ENCODE data around the gene BNIP1. TPM values are rescaled to one million over a fixed set of nuclear protein-coding genes. Genes with fewer than 3 reads are reported as not detected.

Gene BNIP1
- total RNA-seq, 2 donors from 2014 or later: 7.2 to 11.6 TPM

DNA sequence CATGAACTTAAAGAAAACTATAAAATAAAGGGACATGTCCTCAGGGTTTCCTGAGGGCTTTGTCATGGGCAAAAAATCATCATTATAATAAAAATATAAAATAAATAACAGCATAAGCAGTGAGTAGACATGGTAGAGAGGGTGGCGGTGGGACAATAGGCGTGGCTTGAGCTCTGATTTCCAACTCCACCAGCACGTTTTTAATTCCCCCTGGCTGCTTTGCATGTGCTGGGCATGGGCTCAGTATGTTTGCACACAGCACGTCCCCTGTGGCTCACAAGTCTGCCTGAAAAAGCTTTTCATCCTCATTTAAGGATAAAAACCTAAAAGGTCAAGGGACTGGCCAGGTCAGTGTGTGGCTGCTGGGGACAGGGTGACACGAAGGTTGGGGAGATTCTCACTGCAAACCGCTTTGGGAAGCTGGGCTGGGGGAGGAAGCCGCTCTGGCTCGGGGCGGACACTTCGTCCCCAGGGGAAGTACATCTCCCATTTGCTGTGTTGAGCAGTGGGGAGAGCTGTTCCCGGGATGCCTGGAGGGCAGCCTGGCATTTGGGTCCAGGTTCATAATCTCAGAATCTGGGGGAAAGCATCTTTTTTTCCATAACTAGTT is 58.0 kb downstream of the BNIP1 start:
- H3K27ac ChIP-seq: no peak overlapping the region
- DNase-seq (ENCODE audit: low spot score): no peak
- peaks cover 0 to 15% of the 10 kb centered on the region in 2 donors for H3K9me3 ChIP-seq
- no peak for TF ChIP-seq CTCF (IDR thresholded peaks at IDR 0.05)
- H3K36me3 ChIP-seq: no peaks in the 10 kb centered on the region
- H3K4me3 ChIP-seq: no peak overlapping the region
- no peaks in the 10 kb centered on the region for H3K27me3 ChIP-seq
- H3K4me1 ChIP-seq: peaks cover 0 to under 1% of the 10 kb centered on the region in 2 donors

DNA sequence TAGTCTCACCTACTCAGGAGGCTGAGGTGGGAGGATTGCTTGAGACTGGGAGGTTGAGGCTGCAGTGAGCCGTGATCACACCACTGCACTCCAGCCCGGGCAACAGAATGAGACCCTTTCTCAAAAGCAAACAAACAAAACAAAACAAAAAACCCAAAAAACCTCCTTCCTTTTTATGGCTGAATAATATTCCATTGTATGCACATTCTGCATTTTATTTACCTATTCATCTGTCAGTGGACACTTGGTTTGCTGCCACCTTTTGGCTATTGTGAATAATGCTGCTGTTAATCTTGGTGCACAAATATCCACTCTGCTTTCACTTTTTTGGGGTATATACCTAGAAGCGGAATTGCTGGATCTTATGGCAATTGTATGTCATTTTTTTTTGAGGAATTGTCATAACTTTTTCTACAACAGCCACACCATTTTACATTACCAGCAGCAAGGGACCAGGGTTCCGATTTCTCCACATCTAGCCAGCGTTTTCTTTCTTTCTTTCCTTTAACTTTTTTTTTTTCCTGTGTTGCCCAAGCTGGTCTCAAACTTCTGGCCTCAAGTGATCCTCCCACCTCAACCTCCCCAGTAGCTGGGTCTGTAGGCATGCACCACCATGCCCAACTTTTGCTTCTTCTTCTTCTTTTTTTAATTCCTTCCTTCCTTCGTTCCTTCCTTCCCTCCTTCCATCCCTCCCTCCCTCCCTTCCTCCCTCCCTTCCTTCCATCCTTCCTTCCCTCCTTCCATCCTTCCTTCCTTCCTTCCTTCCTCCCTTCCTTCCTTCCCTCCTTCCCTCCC is 60.1 kb downstream of the BNIP1 start:
- H3K9me3 ChIP-seq: peaks cover 0 to 11% of the 10 kb centered on the region in 2 donors
- H3K36me3 ChIP-seq: no peaks in the 10 kb centered on the region
- no peak overlapping the region for H3K4me3 ChIP-seq
- H3K27me3 ChIP-seq: no peaks in the 10 kb centered on the region
- H3K27ac ChIP-seq: no peak overlapping the region
- TF ChIP-seq CTCF (IDR thresholded peaks at IDR 0.05): peak; percentile 46 to 61
- DNase-seq (ENCODE audit: low spot score): no peak
- no peaks in the 10 kb centered on the region for H3K4me1 ChIP-seq

DNA sequence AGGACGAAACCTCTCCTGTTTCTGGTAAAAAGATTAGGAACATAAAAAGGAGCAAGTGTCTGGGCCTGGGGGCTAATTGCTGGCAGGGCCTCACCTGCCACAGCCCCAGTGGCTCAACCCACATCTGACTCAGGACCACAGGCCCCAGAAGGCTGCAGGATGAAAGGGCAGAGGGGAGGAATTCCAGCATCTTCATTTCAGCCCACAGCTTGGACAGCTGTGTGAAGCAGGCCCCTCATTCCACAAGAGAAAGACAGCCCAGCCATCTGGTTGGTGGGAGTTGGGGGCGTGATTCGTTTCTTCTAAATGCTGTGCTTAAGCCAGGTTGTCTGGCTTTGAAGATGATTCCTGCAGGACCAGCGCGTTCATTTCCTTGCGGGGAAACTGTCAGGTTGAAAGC is 61.6 kb downstream of the BNIP1 start:
- no peak for TF ChIP-seq CTCF (IDR thresholded peaks at IDR 0.05)
- Histone ChIP-seq H3K9me3 (no peaks in the 10 kb centered on the region), H3K27me3 (no peaks in the 10 kb centered on the region), H3K36me3 (no peaks in the 10 kb centered on the region), H3K4me3 (no peak overlapping the region), H3K4me1 (no peaks in the 10 kb centered on the region), H3K27ac (no peak overlapping the region)
- no peak for DNase-seq (ENCODE audit: low spot score)

- Histone ChIP-seq H3K4me3 (no peak overlapping the region), H3K27me3 (no peaks in the 10 kb centered on the region), H3K9me3 (no peaks in the 10 kb centered on the region), H3K4me1 (no peaks in the 10 kb centered on the region), H3K27ac (no peak overlapping the region), H3K36me3 (no peaks in the 10 kb centered on the region)
- no peak for TF ChIP-seq CTCF (IDR thresholded peaks at IDR 0.05)
- DNase-seq (ENCODE audit: low spot score): no peak
These were observed 64.0 kb downstream of the BNIP1 start for GRCh38 chr5:173208296-173208695.

- Histone ChIP-seq H3K27me3 (no peaks in the 10 kb centered on the region), H3K36me3 (no peaks in the 10 kb centered on the region), H3K4me1 (no peaks in the 10 kb centered on the region), H3K27ac (no peak overlapping the region), H3K4me3 (no peak overlapping the region), H3K9me3 (no peaks in the 10 kb centered on the region)
- no peak for DNase-seq (ENCODE audit: low spot score)
- TF ChIP-seq CTCF (IDR thresholded peaks at IDR 0.05): no peak
These were observed 66.5 kb downstream of the BNIP1 start for GRCh38 chr5:173210877-173211276.

Measured in right atrium auricular region (tissue), 2 donors.